UCSD-AML1 (cell line): Measurements from ENCODE around the gene F7.

Experiments
- DNase-seq: peaks from one replicate; lab custom pipeline; 2025; ENCODE audit not compliant: unreplicated experiment; lab: John Stamatoyannopoulos, UW

Gene F7

DNA sequence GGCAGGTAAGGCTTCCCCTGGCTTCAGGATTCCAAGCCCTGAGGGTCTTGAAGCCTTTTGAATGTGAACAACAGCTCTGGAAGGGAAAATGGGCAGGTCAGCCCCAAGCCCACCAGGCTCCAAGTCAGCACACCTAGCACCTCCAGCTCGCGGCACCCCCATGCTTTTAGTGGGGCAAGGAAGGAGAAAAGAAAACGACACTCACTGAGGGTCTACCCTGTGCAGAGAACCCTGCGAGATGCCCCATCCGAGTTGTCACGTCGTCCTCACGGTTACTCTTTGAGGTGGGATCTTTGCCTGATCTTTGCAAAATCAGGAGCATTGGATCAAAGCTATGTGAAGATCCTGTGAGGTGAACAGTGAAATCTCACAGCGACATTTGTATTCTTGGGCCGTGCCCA lies 11.3 kb downstream of the F7 start:
- no peak for DNase-seq

DNA sequence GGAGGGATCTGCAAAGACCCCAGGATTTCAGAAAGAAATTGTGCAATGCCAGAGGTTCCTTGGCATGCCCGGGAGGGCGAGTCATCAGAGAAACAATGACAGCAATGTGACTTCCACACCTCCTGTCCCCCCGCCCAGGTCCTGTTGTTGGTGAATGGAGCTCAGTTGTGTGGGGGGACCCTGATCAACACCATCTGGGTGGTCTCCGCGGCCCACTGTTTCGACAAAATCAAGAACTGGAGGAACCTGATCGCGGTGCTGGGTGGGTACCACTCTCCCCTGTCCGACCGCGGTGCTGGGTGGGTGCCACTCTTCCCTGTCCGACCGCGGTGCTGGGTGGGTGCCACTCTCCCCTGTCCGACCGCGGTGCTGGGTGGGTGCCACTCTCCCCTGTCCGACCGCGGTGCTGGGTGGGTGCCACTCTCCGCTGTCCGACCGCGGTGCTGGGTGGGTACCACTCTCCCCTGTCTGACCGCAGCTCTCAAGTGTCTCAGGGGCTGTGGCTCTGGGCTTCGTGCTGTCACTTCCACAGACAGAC lies 11.8 kb downstream of the F7 start:
- DNase-seq: no peak

DNA sequence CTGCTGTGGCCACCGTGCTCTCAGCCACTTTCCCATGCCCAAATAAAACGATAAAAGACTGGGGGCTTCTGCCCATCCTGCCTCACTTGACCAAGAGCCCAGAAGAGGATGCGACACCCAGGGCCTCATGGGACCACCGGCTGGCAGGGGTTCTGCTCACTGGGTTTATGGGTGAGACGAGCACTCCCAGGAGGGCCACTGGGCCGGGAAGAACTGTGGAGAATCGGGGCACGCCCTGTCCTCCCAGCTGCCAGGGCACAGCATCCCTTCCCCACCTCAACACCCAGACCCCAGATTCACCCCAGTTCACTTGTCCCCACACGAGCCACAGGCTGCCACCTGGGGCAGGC lies 12.3 kb downstream of the F7 start:
- no peak for DNase-seq

DNA sequence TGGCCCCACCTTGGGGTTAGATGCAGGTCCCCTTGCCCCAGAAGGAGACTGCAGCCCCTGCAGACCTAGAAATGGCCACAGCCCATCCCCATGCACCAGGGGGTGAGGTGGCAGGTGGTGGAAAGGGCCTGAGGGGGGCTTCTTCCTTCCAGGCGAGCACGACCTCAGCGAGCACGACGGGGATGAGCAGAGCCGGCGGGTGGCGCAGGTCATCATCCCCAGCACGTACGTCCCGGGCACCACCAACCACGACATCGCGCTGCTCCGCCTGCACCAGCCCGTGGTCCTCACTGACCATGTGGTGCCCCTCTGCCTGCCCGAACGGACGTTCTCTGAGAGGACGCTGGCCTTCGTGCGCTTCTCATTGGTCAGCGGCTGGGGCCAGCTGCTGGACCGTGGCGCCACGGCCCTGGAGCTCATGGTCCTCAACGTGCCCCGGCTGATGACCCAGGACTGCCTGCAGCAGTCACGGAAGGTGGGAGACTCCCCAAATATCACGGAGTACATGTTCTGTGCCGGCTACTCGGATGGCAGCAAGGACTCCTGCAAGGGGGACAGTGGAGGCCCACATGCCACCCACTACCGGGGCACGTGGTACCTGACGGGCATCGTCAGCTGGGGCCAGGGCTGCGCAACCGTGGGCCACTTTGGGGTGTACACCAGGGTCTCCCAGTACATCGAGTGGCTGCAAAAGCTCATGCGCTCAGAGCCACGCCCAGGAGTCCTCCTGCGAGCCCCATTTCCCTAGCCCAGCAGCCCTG lies 12.8 kb downstream of the F7 start:
- no peak for DNase-seq

GRCh38 chr13:113119166-113119821 lies 13.7 kb downstream of the F7 start:
- DNase-seq: no peak

DNA sequence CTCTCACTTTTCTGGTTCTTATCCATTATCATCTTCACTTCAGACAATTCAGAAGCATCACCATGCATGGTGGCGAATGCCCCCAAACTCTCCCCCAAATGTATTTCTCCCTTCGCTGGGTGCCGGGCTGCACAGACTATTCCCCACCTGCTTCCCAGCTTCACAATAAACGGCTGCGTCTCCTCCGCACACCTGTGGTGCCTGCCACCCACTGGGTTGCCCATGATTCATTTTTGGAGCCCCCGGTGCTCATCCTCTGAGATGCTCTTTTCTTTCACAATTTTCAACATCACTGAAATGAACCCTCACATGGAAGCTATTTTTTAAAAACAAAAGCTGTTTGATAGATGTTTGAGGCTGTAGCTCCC lies 14.2 kb downstream of the F7 start:
- DNase-seq: no peak

DNA sequence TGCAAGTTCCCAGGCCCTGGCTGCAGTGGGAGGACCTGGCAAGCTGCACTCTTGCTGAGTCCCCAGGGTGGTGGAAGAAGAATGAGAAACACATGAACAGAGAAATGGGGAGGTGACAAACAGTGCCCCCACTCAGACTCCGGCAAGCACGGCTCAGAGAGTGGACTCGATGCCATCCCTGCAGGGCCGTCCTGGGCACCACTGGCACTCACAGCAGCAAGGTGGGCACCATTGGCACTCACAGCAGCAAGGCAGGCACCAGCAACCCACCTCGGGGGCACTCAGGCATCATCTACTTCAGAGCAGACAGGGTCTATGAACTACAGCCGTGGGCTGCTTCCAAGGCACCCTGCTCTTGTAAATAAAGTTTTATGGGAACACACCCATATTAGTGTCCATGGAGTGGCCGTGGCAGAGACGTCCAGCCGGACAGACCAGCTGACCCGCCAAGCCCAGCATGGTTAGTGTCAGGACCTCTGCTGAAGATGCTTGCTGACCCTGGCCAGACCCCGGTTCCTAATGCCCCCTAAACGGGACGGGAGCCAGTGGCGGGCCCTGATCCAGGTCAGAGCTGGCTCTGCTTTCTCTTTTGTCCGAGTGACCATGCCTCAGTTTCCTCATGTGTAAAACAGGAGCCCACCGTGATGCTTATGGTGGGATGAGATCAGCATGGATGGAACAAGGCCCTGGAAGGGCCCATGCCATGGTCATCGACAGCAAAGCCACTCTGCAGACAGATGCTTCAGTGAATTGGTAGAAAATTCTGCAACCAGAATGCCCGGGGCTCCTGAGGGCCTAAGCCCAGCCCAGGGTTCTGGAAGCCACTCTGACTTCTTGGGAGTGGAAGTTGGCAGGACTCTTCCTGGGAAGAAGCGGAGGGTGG lies 14.9 kb downstream of the F7 start:
- no peak for DNase-seq

- no peak for DNase-seq
Measured at GRCh38 chr13:113121183-113121927, 15.8 kb downstream of the F7 start.

GRCh38 chr13:113121928-113122471 lies 16.4 kb downstream of the F7 start:
- no peak for DNase-seq

DNA sequence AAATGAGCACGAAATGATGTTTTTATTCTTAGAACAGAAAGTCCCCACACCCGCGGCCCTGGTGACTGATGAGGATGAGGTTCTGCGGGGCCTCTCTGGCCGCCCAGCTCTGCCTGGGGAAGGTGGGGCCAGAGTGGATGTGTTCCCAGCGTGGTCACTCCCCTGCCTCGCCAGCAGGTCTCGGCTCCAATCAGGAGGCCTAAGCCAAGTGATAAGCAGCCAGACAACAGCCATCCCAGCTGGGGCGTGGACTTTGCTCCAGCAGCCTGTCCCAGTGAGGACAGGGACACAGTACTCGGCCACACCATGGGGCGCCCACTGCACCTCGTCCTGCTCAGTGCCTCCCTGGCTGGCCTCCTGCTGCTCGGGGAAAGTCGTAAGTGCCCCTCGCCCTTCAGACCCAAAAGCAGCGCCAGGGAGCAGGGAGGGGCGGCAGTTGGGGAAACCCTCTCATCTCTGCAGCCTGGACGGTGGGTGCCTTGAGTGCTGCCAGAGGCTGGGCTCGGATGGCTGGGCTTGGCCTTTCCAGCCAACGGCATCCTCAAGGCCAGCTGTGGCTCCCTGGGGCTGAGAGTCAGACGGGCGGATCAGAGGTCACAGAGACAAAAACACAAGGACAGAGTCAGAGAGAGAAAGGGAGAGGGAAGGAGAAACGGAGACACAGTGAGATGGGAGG lies 17.1 kb downstream of the F7 start, which contains the start of gene F10:
TSS of gene F10 (plus strand) at position 250 of the 676 bp plus-strand sequence. CDS start at position 307, 57 bp downstream.
- no peak for DNase-seq

GRCh38 chr13:113123226-113124201 lies 17.9 kb downstream of the F7 start:
- peak; percentile 41 for DNase-seq

DNA sequence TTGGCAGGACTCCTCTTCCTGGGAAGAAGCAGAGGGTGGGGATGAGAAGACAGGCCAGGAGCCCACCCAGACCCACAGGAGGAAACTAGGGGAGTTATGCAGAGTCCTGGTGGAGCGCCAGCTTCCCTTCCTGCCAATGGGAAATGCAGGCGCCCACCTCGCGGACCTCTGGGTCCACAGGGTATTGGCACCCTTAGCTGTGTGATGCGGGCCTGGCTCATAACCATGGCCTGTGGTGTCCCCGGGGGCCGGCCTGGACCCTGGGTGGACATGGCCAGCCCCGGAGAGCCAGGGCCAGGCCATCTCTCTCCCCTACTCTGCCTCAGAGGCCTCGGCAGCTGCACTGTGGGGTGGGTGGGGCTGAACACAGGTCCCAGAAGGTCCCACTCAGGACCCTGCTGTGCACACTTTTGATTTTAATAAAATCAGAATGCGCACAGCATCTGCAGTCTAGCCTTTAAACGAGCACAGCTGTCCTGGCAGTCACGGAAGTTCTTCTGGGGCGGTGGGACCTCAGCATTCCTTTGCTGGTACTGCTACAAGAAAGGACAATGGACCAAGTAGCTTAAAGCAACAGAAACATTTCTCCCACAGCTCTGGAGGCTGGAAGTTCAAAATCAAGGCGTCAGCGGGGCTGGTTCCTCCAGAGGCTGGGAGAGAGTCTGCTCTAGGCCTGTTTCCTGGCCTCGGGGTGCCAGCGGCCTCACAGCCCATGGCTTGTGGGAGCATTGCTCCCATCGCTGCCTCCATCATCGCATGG lies 18.8 kb downstream of the F7 start:
- no peak for DNase-seq

DNA sequence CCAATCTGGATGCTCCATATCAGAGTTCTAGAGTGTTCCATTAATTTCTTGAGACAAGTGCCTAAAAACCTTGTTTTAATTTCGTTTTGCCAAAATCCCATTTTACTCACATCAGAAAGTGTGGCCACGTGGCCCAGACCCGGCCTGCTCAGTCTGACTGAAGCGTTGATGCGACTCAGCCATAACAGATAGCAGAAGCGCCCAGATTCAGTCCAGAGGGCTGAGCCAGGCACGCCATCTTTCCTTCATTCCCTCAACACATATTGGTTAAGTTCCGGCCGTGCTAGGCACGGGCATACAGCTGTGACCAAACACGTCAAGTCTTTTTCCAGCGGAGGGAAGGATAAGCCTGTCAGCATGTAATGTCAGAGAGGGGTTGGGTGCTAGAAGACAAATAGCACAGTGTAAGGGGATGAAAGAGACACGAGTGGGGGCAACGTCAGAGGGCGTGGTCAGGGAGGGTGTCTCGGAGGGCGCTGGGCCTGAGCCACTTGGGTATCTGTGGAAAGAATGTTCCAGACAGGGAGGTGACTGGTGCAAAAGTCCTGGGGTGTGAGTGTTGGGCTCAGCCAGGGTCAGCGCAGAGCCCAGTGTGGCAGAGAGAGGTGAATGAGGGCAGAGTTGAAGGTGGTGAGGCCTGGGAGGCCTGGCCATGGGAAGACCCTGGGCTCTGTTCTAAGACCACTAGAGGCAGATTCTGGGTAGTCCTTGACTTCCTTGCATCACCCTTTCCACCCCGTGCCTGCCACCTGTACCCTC lies 20.1 kb downstream of the F7 start:
- DNase-seq: no peak

DNA sequence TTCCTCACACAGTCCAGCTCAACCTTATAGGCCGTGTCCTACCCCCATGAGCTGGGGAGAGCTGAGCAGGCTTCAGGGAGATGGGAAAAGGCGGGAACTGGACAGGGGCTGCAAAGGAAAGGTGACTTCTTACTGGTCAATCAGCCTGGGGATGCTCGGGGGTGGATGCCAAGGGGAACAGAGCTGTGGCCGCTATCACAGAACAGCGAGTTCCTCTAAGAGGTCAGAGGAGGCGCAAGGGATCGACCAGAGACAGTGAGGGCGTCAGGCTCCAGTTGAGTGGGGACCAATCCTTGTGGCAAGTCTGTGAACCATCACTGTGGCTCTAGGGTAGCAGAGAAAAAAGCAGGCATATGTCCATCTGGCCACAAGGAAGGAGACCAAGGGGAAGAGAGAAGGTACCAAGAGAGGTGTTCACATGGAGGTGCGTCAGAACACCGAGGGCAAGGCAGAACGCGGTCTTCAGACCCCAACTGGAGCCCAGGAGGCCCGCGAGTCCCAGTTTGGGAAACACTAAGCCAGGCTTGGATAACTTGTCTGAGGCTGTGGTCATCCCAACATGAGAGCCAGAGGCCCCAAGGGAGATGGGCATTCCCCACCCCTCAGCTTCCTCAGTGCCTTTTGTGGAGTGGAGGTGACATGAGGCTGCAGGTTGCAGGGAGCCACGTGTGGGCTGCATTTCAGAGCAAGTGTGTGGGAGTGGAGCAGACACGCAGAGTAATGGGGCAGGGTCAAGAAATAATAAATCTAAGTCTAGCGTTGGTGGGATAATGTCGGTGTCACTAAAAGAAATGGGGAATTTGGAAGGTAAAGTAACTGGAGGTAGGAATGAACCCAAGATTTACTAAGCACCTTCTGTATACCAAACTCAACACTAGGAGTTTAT lies 20.9 kb downstream of the F7 start:
- no peak for DNase-seq

DNA sequence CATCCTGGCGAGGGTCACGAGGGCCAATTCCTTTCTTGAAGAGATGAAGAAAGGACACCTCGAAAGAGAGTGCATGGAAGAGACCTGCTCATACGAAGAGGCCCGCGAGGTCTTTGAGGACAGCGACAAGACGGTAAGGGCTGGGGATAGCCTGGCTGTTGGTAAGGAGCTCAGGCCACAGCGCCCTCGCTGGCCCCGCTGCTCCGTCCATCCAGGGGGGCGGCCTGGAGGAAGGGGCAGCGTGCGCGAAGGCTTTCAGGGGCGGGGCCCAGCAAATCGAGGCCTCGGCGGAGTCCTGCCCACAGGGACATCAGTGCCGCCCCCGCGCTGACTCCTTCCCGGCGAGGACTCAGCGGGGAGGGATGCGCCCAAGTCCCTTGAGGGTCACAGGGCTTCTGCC lies 23.9 kb downstream of the F7 start:
- DNase-seq: no peak
